Neural cell (in vitro differentiated cells): ENCODE results near the gene TEX13C.

ENCODE experiments used
- EP300 ChIP-seq: fragments of 450-650 bp; conservative IDR thresholded peaks from 2 replicates; pipeline ENCODE4 v1.6.1; 2014; ENCODE audit warnings: antibody characterized with exemption, mild to moderate bottlenecking, moderate library complexity; ENCODE audit not compliant: poor library complexity, severe bottlenecking
- EZH2 ChIP-seq: fragments of 200-600, 300-800 bp; shearing (Covaris generic), sonication (generic); IDR thresholded peaks from 2 replicates; pipeline ENCODE4 v1.6.1; 2014; ENCODE audit warnings: antibody characterized with exemption, low read length, borderline replicate concordance, mild to moderate bottlenecking; ENCODE audit not compliant: insufficient read depth, poor library complexity, severe bottlenecking
- MXI1 ChIP-seq: fragments of 450-650 bp; conservative IDR thresholded peaks from 2 replicates; pipeline ENCODE4 v1.6.1; 2014; ENCODE audit warnings: antibody characterized with exemption, mild to moderate bottlenecking; ENCODE audit not compliant: poor library complexity, severe bottlenecking
- POLR2AphosphoS5 ChIP-seq: IDR thresholded peaks from 2 replicates; pipeline ENCODE4 v1.6.1; 2012
- TAF1 ChIP-seq: IDR thresholded peaks from 2 replicates; pipeline ENCODE4 v1.6.1; 2012; ENCODE audit warnings: low read depth
- TF ChIP-seq, protein P1 (sequence below): fragments of 450-650 bp; IDR thresholded peaks from 2 replicates; pipeline ENCODE4 v1.5.1; 2014; ENCODE audit warnings: antibody characterized with exemption, mild to moderate bottlenecking, moderate library complexity; ENCODE audit not compliant: poor library complexity, severe bottlenecking

DNA sequence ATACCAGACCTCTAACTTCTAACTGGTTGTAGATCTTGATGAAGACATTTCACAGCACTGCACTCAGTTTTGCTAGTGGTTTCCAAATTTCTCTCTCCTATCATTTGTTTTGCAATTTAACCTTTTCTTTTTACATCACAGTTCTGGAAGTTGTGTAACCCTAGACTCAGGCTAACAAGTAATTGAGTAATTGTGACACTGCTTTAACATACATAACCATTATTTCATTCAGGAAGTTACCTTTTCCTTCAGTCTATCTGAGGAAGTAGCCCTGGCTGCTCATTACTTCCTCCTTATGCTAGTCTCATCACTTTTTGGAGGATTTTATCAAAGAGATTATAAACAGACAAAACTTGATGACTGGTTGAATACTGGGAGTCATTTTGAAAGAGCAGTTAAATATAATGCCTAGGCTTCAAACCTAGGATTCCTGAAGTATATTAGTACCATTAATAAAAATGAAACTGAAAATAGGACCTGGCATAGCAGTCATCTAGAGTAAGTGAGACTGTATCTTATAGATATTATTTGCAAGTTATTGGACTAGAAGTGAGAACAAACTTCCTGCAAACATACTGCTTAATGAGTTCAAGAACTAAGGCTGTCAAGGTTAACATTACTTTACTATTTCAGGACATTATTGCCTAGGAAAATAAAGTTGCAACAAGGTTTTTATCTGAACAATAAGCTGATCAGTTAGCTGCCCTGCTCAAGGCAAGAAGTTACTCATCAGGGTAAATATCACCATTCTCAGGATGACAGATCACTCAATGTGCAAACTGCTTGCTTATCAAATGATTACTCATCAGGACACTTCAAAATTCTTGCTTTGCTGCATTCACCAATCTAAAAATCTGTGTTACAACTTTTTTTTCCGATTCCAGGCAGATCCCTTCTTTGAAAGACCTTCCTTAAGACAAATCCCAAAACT, 25.6 kb upstream of the TEX13C start:
- TF ChIP-seq, protein P1, sequence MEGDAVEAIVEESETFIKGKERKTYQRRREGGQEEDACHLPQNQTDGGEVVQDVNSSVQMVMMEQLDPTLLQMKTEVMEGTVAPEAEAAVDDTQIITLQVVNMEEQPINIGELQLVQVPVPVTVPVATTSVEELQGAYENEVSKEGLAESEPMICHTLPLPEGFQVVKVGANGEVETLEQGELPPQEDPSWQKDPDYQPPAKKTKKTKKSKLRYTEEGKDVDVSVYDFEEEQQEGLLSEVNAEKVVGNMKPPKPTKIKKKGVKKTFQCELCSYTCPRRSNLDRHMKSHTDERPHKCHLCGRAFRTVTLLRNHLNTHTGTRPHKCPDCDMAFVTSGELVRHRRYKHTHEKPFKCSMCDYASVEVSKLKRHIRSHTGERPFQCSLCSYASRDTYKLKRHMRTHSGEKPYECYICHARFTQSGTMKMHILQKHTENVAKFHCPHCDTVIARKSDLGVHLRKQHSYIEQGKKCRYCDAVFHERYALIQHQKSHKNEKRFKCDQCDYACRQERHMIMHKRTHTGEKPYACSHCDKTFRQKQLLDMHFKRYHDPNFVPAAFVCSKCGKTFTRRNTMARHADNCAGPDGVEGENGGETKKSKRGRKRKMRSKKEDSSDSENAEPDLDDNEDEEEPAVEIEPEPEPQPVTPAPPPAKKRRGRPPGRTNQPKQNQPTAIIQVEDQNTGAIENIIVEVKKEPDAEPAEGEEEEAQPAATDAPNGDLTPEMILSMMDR = no peak
- TF ChIP-seq EP300 = no peak
- TF ChIP-seq TAF1 = no peak
- no peak for TF ChIP-seq EZH2
- TF ChIP-seq POLR2AphosphoS5 = no peak
- TF ChIP-seq MXI1 = no peak
